Prostate gland (tissue), 2 donors: ENCODE measurements around the gene EIF2S3.

Experiments used
- CTCF ChIP-seq, 4 experiments: fragments of 200-600 bp in 2 of 4; fragments of 450-650 bp in 2 of 4; sonication (generic) in 2 of 4; IDR thresholded peaks; 1 replicate in 3 of 4; 2 replicates in 1 of 4; pipeline ENCODE4 v1.5.1; 2016 to 2019; ENCODE audit warnings: antibody characterized with exemption in 4 of 4, mild to moderate bottlenecking in 2 of 4, moderate library complexity in 2 of 4
- POLR2A ChIP-seq: fragments of 450-650 bp; IDR thresholded peaks from one replicate; pipeline ENCODE4 v1.6.1; 2016; ENCODE audit warnings: antibody characterized with exemption, mild to moderate bottlenecking

- TF ChIP-seq CTCF (IDR thresholded peaks at IDR 0.05) (no peak), POLR2A (no peak)
These were observed 244 bp downstream of the EIF2S3 start for GRCh38 chrX:24055043-24055356.
